Keratinocyte (primary cell): ENCODE results near the gene TNFAIP6. TPM values are rescaled to one million over a fixed set of nuclear protein-coding genes. Genes with fewer than 3 reads are reported as not detected.

Source experiments
- DNase-seq: peaks from one replicate; pipeline ENCODE4 v3.0.0-alpha.2; 2011; ENCODE audit warnings: low read depth, missing footprints, low spot score
- FAIRE-seq: peaks from 2 replicates; lab custom pipeline; 2011; peaks lifted over from hg19 to GRCh38; lab: Jason Lieb, UNC
- H2AFZ ChIP-seq: 2 replicates; pipeline ENCODE4 v1.6.0; 2012; ENCODE audit warnings: low read length, control low read depth, inconsistent platforms; ENCODE audit not compliant: control insufficient read depth
- H3K27ac ChIP-seq: 2 replicates; pipeline ENCODE4 v1.5.1; 2011; ENCODE audit warnings: low read length; ENCODE audit not compliant: control insufficient read depth, insufficient read depth
- H3K27me3 ChIP-seq: 3 replicates; pipeline ENCODE4 v1.6.0; 2011; ENCODE audit warnings: low read length; ENCODE audit not compliant: control insufficient read depth, insufficient read depth; ENCODE audit errors: extremely low read depth
- H3K36me3 ChIP-seq, 2 experiments: 2 replicates in 1 of 2; 3 replicates in 1 of 2; pipeline ENCODE4 v1.5.1; 2011; ENCODE audit warnings: low read length in 2 of 2, mild to moderate bottlenecking in 1 of 2; ENCODE audit not compliant: control insufficient read depth in 2 of 2, insufficient read depth in 2 of 2; ENCODE audit errors: extremely low read depth in 1 of 2
- H3K4me1 ChIP-seq: 3 replicates; pipeline ENCODE4 v1.5.1; 2011; ENCODE audit warnings: low read length; ENCODE audit not compliant: control insufficient read depth, insufficient read depth; ENCODE audit errors: extremely low read depth
- H3K4me2 ChIP-seq: 3 replicates; pipeline ENCODE4 v1.6.0; 2011; ENCODE audit warnings: low read depth, low read length; ENCODE audit not compliant: control insufficient read depth, insufficient read depth; ENCODE audit errors: extremely low read depth
- H3K4me3 ChIP-seq, 3 experiments: fragments of 200-600 bp in 1 of 3; sonication (generic) in 1 of 3; 2 replicates in 2 of 3; 3 replicates in 1 of 3; pipeline ENCODE4 v1.5.1; 2011 to 2016; ENCODE audit warnings: low read length in 3 of 3, mild to moderate bottlenecking in 3 of 3, control low read depth in 2 of 3, inconsistent platforms in 1 of 3, low read depth in 1 of 3, mixed read lengths in 1 of 3, mixed run types in 1 of 3, moderate library complexity in 1 of 3; ENCODE audit not compliant: control insufficient read depth in 2 of 3, insufficient read depth in 2 of 3; ENCODE audit errors: extremely low read depth in 1 of 3
- H3K79me2 ChIP-seq: 2 replicates; pipeline ENCODE4 v1.6.0; 2012; ENCODE audit warnings: low read length; ENCODE audit not compliant: control insufficient read depth, insufficient read depth
- H3K9ac ChIP-seq: 3 replicates; pipeline ENCODE4 v1.6.0; 2011; ENCODE audit warnings: low read length; ENCODE audit not compliant: control insufficient read depth, insufficient read depth; ENCODE audit errors: extremely low read depth
- H3K9me1 ChIP-seq: 3 replicates; pipeline ENCODE4 v1.6.0; 2011; ENCODE audit warnings: low read length; ENCODE audit not compliant: control insufficient read depth, insufficient read depth; ENCODE audit errors: extremely low read depth
- H3K9me3 ChIP-seq: 2 replicates; pipeline ENCODE4 v1.5.1; 2012; ENCODE audit warnings: low read depth, low read length; ENCODE audit not compliant: control insufficient read depth
- H4K20me1 ChIP-seq: 3 replicates; pipeline ENCODE4 v1.6.0; 2011; ENCODE audit warnings: low read length; ENCODE audit not compliant: control insufficient read depth, insufficient read depth; ENCODE audit errors: extremely low read depth
- CTCF ChIP-seq, 3 experiments: IDR thresholded peaks in 1 of 3; conservative IDR thresholded peaks in 1 of 3; optimal IDR thresholded peaks in 1 of 3; 2 replicates in 2 of 3; 3 replicates in 1 of 3; pipeline versions ENCODE3 to v1.5.1; 2011; ENCODE audit warnings: low read length in 3 of 3, mild to moderate bottlenecking in 3 of 3, moderate library complexity in 2 of 3, control low read depth in 1 of 3, inconsistent platforms in 1 of 3; ENCODE audit not compliant: insufficient read depth in 2 of 3; ENCODE audit errors: extremely low read depth in 1 of 3
- EZH2 ChIP-seq: IDR thresholded peaks from one replicate; pipeline ENCODE4 v1.6.1; 2012; ENCODE audit warnings: inconsistent platforms, mild to moderate bottlenecking, low read length, moderate library complexity
- dilution Hi-C: fragments of 300-500 bp; cut with MboI; formaldehyde crosslinking; loops from one replicate; pipeline ENCODE4 v1.7.0; 2020; ENCODE audit warnings: low sequenced_read_pairs; ENCODE audit not compliant: extremely low pct_ligation_motif_present
- polyA plus RNA-seq, 5 experiments: library from polyadenylated mRNA; depleted of rRNA in 3 of 5; stranded (reverse) in 3 of 5; stranded (forward) in 1 of 5; unstranded in 1 of 5; fragments of >200 nt; gene quantifications; 1 replicate in 1 of 5; 2 replicates in 3 of 5; 3 replicates in 1 of 5; pipeline versions ENCODE4 v1.2.1 to v1.2.3, GENCODE V29; 2011 to 2012; ENCODE audit warnings: missing spikeins in 2 of 5, low read depth in 1 of 5, low replicate concordance in 1 of 5
- small RNA-seq, 3 experiments: library from RNA; depleted of rRNA; stranded (forward); fragments of <200 nt; gene quantifications; one replicate each; pipeline ENCODE3, GENCODE V24; 2012; ENCODE audit warnings: low read depth in 3 of 3, low replicate concordance in 1 of 3; ENCODE audit not compliant: insufficient read length in 3 of 3

TNFAIP6 gene
- polyA plus RNA-seq, 1 donor (not counting 4 experiments of a cell fraction or from before 2014, with no cell fraction given): 0.21 TPM

- Histone ChIP-seq H3K4me3 (no peak overlapping the region), H3K4me2 (no peak overlapping the region), H3K27me3 (no peaks in the 10 kb centered on the region), H3K79me2 (peaks cover 43% of the 10 kb centered on the region), H3K36me3 (peaks cover 7 to 38% of the 10 kb centered on the region in 2 experiments), H3K9me1 (no peaks in the 10 kb centered on the region), H2AFZ (no peak overlapping the region), H4K20me1 (no peaks in the 10 kb centered on the region), H3K9ac (no peak overlapping the region), H3K9me3 (no peaks in the 10 kb centered on the region), H3K27ac (no peak overlapping the region), H3K4me1 (no peaks in the 10 kb centered on the region)
- DNase-seq (no peak), FAIRE-seq (no peak)
- dilution Hi-C loops: no loop called here
- no peak for TF ChIP-seq CTCF (optimal IDR thresholded peaks at IDR 0.05 in 1 of 3, IDR thresholded peaks at IDR 0.05 in 1 of 3, conservative IDR thresholded peaks at IDR 0.05 in 1 of 3; ENCODE audit: extremely low read depth in 1 of 3, insufficient read depth in 2 of 3, low read length in 3 of 3)
- no peak for TF ChIP-seq EZH2
Observed at GRCh38 chr2:151422917-151423439, 65.6 kb downstream of the TNFAIP6 start.

GRCh38 chr2:151423760-151424159 is 66.4 kb downstream of the TNFAIP6 start:
- Histone ChIP-seq H3K4me3 (no peak overlapping the region), H3K27ac (no peak overlapping the region), H3K79me2 (peaks cover 43% of the 10 kb centered on the region), H3K9ac (no peak overlapping the region), H2AFZ (no peak overlapping the region), H3K9me1 (no peaks in the 10 kb centered on the region), H3K9me3 (no peaks in the 10 kb centered on the region), H3K4me1 (no peaks in the 10 kb centered on the region), H3K36me3 (peaks cover 5 to 38% of the 10 kb centered on the region in 2 experiments), H3K4me2 (no peak overlapping the region), H4K20me1 (no peaks in the 10 kb centered on the region), H3K27me3 (no peaks in the 10 kb centered on the region)
- FAIRE-seq (no peak), DNase-seq (no peak)
- dilution Hi-C loops: no loop called here
- TF ChIP-seq CTCF (optimal IDR thresholded peaks at IDR 0.05 in 1 of 3, IDR thresholded peaks at IDR 0.05 in 1 of 3, conservative IDR thresholded peaks at IDR 0.05 in 1 of 3; ENCODE audit: extremely low read depth in 1 of 3, insufficient read depth in 2 of 3, low read length in 3 of 3): no peak
- TF ChIP-seq EZH2: no peak

Small RNAs within 50 kb of the gene (small RNA-seq; reads per million reads assigned to genes)
- 0 reads per million in 3 experiments for gene MIR4773-1
- gene RN7SL124P: 0 reads per million in 3 experiments

Other genes with a start within 250 kb of the TNFAIP6 start
- gene RBM43, start 95.7 kb upstream of the TNFAIP6 start, polyA plus RNA-seq: 1.9 to 2.7 TPM (median 2.1 TPM) in 3 replicates
- gene NMI, start 67.9 kb upstream of the TNFAIP6 start, polyA plus RNA-seq: 3.5 to 8.3 TPM (median 7.1 TPM) in 3 replicates
- gene RIF1, start 52.3 kb downstream of the TNFAIP6 start, polyA plus RNA-seq: 7.2 to 11.5 TPM (median 7.5 TPM) in 3 replicates